ENCODE measurements around the gene KCNK10.

- no peak for TF ChIP-seq CTCF (IDR thresholded peaks at IDR 0.05)
- TF ChIP-seq POLR2AphosphoS5 (IDR thresholded peaks at IDR 0.05) = no peak
- TF ChIP-seq EP300 (IDR thresholded peaks at IDR 0.05) = no peak
- TF ChIP-seq POLR2A (IDR thresholded peaks at IDR 0.05) = no peak
These were observed 166.9 kb downstream of the KCNK10 start for GRCh38 chr14:88156127-88156526.

All from suprapubic skin (tissue), 4 donors.